AG09319 (cell line): ENCODE data around the gene KCNK15.

ENCODE experiments used
- DNase-seq: peaks from one replicate; pipeline ENCODE4 v3.0.0-alpha.2; 2010; ENCODE audit warnings: low read depth; ENCODE audit errors: extremely low read depth
- CTCF ChIP-seq: IDR thresholded peaks from 2 replicates; pipeline ENCODE4 v1.5.1; 2011; ENCODE audit warnings: low read depth, mild to moderate bottlenecking, inconsistent platforms, low read length, moderate library complexity

KCNK15 gene

GRCh38 chr20:44730441-44730840 lies 15.2 kb upstream of the KCNK15 start:
- TF ChIP-seq CTCF, result no peak
- no peak for DNase-seq

GRCh38 chr20:44731657-44732056 lies 14.0 kb upstream of the KCNK15 start:
- no peak for DNase-seq
- no peak for TF ChIP-seq CTCF

DNA sequence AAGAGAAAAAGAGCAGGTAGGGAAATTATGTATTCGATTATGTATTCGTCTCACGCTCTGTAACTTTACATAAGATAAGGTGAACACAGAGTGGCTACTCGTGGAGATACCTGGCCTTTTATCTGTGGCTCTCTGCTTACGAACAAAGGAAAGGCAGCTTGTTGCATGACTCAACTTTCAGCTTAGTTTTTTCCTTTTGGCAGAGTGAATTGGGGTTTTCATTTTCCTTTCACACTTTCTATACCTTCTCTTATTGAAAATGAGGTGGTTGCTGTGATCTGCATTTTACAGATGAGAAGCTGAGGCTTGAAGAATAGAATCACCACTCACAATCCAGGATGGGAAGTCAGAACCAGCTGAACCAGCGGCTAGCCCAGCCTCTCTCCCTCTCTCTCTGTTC lies 13.3 kb upstream of the KCNK15 start:
- TF ChIP-seq CTCF, result no peak
- no peak for DNase-seq

DNA sequence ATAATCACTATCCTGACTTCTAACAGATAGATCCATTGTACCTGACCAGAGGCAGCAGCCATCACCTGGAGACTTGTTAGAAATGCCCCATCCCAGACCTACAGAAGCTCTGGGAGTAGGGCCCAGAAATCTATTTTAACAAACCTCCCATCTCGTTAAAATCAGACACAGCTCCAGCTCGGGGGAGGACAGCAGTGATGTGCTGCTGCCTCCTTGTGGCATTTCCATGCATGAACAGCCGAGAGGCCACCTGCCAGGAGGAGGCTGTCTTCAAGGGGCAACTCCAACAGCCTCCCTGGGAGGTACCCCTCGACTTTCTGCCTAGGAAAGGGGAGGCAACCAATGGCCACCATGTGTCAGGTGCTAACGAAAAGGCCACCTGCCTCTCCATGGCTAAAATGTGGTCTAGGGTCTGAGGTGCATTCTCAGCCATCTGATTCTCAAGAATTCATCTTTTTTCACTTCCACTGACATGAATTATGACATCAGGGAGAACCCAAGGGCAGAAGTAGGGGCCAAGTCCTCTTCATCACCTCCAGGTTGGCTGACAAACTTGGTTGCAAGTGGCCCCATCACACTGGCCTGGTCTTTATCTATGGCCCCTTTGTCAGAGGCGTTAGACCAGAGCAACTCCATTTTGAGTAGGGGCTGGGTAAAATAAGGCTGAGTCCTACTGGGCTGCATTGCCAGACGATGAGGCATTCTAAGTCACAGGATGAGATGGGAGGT lies 12.2 kb upstream of the KCNK15 start:
- TF ChIP-seq CTCF, result peak; percentile 97
- DNase-seq, result peak; percentile 40

DNA sequence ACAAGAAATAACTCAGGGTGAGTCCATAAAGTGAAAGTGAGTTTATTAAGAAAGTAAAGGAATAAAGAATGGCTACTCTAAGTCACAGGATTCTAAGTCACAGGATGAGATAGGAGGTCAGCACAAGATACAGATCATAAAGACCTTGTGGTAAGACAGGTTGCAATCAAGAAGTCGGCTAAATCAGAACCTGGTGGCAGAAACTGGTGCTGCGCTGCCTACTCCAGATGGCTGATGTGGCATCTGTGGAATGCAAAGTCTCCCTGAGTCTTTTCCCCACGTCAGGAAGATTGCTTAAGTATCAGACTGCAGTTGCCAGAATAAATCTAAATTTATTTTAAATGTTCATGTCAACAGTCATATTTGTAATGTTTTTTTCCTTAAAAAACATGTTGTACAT lies 10.7 kb upstream of the KCNK15 start:
- peak; percentile 23 for TF ChIP-seq CTCF
- DNase-seq, result peak; percentile 48

GRCh38 chr20:44735816-44736169 lies 9.9 kb upstream of the KCNK15 start:
- TF ChIP-seq CTCF, result no peak
- DNase-seq, result no peak

- no peak for TF ChIP-seq CTCF
- peak; percentile 39 for DNase-seq
Observed at GRCh38 chr20:44736170-44737021, 9.3 kb upstream of the KCNK15 start.
